ENCODE results near the gene CHURC1.
A peak's percentile ranks its signal among the peaks of the same experiment; 100 is the strongest.

Gene CHURC1

GRCh38 chr14:64955297-64955696 is 41.0 kb downstream of the CHURC1 start:
- H3K27ac Mint-ChIP-seq = peak overlapping the region; percentile 45

GRCh38 chr14:64956697-64957406 is 42.6 kb downstream of the CHURC1 start:
- no peaks in the 10 kb centered on the region for H3K27me3 Mint-ChIP-seq (ENCODE audit: low read depth, poor library complexity)
- H3K36me3 Mint-ChIP-seq (ENCODE audit: low read depth) = peaks cover 5% of the 10 kb centered on the region
- H3K27ac Mint-ChIP-seq = no peak overlapping the region
- no peak for DNase-seq
- no peak for TF ChIP-seq CTCF (IDR thresholded peaks at IDR 0.05)
- H3K4me3 Mint-ChIP-seq = no peak overlapping the region
- no peaks in the 10 kb centered on the region for H3K9me3 Mint-ChIP-seq
- H3K4me1 Mint-ChIP-seq = peaks cover 25% of the 10 kb centered on the region

More at GRCh38 chr14:64955297-64955696, 41.0 kb downstream of the CHURC1 start:
- TF ChIP-seq CTCF (IDR thresholded peaks at IDR 0.05) = no peak
- Mint-ChIP-seq H3K27me3 (ENCODE audit: low read depth, poor library complexity) (peaks cover 1% of the 10 kb centered on the region), H3K4me1 (peaks cover 20% of the 10 kb centered on the region), H3K4me3 (no peak overlapping the region), H3K9me3 (no peaks in the 10 kb centered on the region), H3K36me3 (ENCODE audit: low read depth) (peaks cover 5% of the 10 kb centered on the region)
- DNase-seq = no peak

GRCh38 chr14:64958201-64958600 is 43.9 kb downstream of the CHURC1 start:
- H3K4me3 Mint-ChIP-seq = no peak overlapping the region
- DNase-seq = no peak
- no peaks in the 10 kb centered on the region for H3K9me3 Mint-ChIP-seq
- no peak for TF ChIP-seq CTCF (IDR thresholded peaks at IDR 0.05)
- H3K4me1 Mint-ChIP-seq = peaks cover 25% of the 10 kb centered on the region
- H3K27me3 Mint-ChIP-seq (ENCODE audit: low read depth, poor library complexity) = no peaks in the 10 kb centered on the region
- H3K27ac Mint-ChIP-seq = no peak overlapping the region
- H3K36me3 Mint-ChIP-seq (ENCODE audit: low read depth) = peaks cover 5% of the 10 kb centered on the region

GRCh38 chr14:64958743-64959142 is 44.5 kb downstream of the CHURC1 start:
- DNase-seq = no peak
- peaks cover 26% of the 10 kb centered on the region for H3K4me1 Mint-ChIP-seq
- H3K27me3 Mint-ChIP-seq (ENCODE audit: low read depth, poor library complexity) = no peaks in the 10 kb centered on the region
- H3K27ac Mint-ChIP-seq = no peak overlapping the region
- no peak overlapping the region for H3K4me3 Mint-ChIP-seq
- peaks cover 6% of the 10 kb centered on the region for H3K36me3 Mint-ChIP-seq (ENCODE audit: low read depth)
- no peak for TF ChIP-seq CTCF (IDR thresholded peaks at IDR 0.05)
- peaks cover under 1% of the 10 kb centered on the region for H3K9me3 Mint-ChIP-seq

- Mint-ChIP-seq H3K4me1 (peaks cover 21% of the 10 kb centered on the region), H3K4me3 (no peak overlapping the region), H3K27me3 (ENCODE audit: low read depth, poor library complexity) (no peaks in the 10 kb centered on the region), H3K36me3 (ENCODE audit: low read depth) (peaks cover 9% of the 10 kb centered on the region), H3K9me3 (peaks cover 3% of the 10 kb centered on the region), H3K27ac (no peak overlapping the region)
- DNase-seq = no peak
- TF ChIP-seq CTCF (IDR thresholded peaks at IDR 0.05) = no peak
Measured at GRCh38 chr14:64960762-64961276, 46.6 kb downstream of the CHURC1 start.

GRCh38 chr14:64963611-64964010 is 49.4 kb downstream of the CHURC1 start:
- Mint-ChIP-seq H3K36me3 (ENCODE audit: low read depth) (peaks cover 10% of the 10 kb centered on the region), H3K9me3 (peaks cover 3% of the 10 kb centered on the region), H3K4me1 (peaks cover 35% of the 10 kb centered on the region), H3K4me3 (no peak overlapping the region), H3K27ac (no peak overlapping the region), H3K27me3 (ENCODE audit: low read depth, poor library complexity) (no peaks in the 10 kb centered on the region)
- no peak for DNase-seq
- TF ChIP-seq CTCF (IDR thresholded peaks at IDR 0.05) = no peak

Measured in nephron progenitor cell (in vitro differentiated cells).